ENCODE data around the gene P2RX5. TPM values are rescaled to one million over a fixed set of nuclear protein-coding genes. Genes with fewer than 3 reads are reported as not detected.
"Not testable (repeated sequence)": the region's sequence is repeated elsewhere in the genome, so short reads cannot be mapped to it uniquely, and the experiment has no call there.

Gene P2RX5, protein sequence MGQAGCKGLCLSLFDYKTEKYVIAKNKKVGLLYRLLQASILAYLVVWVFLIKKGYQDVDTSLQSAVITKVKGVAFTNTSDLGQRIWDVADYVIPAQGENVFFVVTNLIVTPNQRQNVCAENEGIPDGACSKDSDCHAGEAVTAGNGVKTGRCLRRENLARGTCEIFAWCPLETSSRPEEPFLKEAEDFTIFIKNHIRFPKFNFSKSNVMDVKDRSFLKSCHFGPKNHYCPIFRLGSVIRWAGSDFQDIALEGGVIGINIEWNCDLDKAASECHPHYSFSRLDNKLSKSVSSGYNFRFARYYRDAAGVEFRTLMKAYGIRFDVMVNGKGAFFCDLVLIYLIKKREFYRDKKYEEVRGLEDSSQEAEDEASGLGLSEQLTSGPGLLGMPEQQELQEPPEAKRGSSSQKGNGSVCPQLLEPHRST
- total RNA-seq (10 to 100 TPM; 21.8 to 34.2 TPM), total RNA-seq (3.3 to 6.5 reads per million in 2 donors)

DNA sequence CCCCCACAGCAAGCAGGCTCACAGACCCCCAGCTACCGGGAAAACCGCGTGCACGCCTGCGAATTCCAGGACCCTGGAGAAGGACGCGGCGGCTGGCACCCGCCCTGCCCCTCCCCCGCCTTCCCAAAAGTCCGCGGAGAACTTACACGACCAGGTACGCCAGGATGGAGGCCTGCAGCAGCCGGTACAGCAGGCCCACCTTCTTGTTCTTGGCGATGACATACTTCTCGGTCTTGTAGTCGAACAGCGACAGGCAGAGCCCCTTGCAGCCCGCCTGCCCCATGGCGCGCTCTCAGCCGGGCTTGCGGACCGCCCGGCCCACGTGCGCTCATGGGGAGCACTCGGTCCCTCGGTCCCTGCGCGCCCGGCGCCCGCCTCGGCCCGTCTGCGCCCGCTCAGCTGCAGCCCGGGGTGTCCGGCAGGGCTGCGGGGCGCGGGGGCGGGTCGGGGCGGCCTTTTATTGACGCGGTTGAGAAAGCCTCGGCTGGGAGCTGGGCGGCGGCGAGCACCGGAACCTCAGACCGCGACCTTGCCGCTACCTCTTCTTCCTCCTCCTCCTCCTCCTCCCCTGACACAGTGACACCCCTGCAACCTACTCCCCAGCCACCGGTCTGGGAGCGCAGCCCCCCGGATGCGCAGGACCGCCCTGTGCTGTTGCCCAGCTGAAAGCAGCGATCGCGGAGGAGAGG, at the start of gene P2RX5:
TSS of gene P2RX5 (minus strand) at position 433 of the 689 bp plus-strand sequence. CDS start at position 283, 150 bp downstream.
- DNase-seq (peak in 1 of 3 donors; percentile 26), ATAC-seq (peak; percentile 73)
- Mint-ChIP-seq H3K27ac (peak within 1 kb of the TSS; percentile 43), H3K4me1 (peaks cover 12% of the 10 kb centered on the region), H3K4me3 (peak within 1 kb of the TSS; percentile 91), H3K36me3 (ENCODE audit: low read depth) (no peaks in the 10 kb centered on the region), H3K27me3 (no peaks in the 10 kb centered on the region)
- no peaks in the 10 kb centered on the region for H3K9me3 ChIP-seq (ENCODE audit: control insufficient read depth, low read length, poor library complexity, severe bottlenecking)

DNA sequence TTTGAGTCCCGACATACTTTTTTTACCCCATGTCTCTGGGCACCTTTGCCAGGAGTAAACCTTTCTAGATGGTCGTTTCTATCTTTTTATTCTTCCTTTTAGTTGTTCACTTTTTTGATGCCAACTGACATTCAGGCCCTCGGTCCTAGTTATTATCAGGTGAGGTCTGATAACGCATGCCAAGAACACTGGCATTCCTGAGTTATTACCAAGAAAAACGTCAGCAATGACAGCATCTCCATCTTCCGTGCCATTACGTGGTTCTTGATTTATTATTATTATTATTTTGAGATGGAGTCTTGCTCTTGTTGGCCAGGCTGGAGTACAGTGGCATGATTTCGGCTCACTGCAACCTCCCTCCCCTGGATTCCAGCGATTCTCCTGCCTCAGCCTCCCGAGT, 49.1 kb upstream of the P2RX5 start:
- H3K36me3 Mint-ChIP-seq (ENCODE audit: low read depth), result no peaks in the 10 kb centered on the region
- H3K27me3 Mint-ChIP-seq, result no peaks in the 10 kb centered on the region
- no peaks in the 10 kb centered on the region for H3K9me3 ChIP-seq (ENCODE audit: control insufficient read depth, low read length, poor library complexity, severe bottlenecking)
- ATAC-seq, result no peak
- H3K4me1 Mint-ChIP-seq, result peaks cover 12% of the 10 kb centered on the region
- DNase-seq, result no peak
- no peak overlapping the region for H3K27ac Mint-ChIP-seq
- H3K4me3 Mint-ChIP-seq, result no peak overlapping the region

DNA sequence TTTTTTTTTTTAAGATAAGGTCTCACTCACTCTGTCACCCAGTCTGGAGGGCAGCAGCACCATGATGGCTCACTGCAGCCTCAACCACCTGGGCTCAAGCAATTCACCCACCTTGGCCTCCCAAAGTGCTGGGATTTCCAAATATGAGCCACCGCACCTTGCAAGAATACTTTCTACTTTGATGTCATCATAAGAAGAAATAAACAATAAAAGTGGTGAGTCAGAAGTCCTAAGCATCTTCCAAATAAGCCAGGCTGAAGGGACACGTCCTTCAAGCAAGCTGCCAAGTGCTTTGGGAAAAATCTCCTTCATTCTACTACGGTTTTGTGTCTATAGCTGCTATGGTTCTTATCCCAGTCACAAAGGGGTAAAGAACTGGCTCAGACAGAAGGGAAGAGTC, 48.1 kb upstream of the P2RX5 start:
- H3K4me3 Mint-ChIP-seq, result no peak overlapping the region
- no peaks in the 10 kb centered on the region for H3K27me3 Mint-ChIP-seq
- no peaks in the 10 kb centered on the region for H3K9me3 ChIP-seq (ENCODE audit: control insufficient read depth, low read length, poor library complexity, severe bottlenecking)
- H3K4me1 Mint-ChIP-seq, result peaks cover 17% of the 10 kb centered on the region
- ATAC-seq (no peak), DNase-seq (no peak)
- no peaks in the 10 kb centered on the region for H3K36me3 Mint-ChIP-seq (ENCODE audit: low read depth)
- H3K27ac Mint-ChIP-seq, result peak overlapping the region; percentile 16

DNA sequence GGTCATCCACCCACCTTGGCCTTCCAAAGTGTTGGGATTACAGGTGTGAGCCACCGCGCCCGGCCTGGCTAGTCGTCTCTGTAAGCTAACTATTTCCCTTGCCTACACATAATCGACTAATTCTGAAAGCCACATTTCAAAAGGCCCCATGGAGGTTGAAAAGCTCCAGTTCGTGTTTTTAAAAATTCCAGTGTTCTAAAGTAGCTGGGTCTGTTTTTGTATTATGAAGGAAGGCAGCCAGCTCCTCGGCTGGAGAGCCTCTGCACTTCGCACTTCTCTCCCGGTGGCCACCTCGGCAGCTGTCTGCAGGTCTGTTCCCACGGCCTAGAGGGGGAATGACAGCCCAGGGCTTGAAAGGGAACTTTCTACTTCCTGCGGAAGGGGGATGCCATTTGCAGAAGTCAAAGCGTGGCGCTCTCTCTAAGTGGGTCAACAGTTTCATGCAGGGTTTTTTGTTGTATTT, 44.7 kb upstream of the P2RX5 start:
- H3K4me3 Mint-ChIP-seq, result peak overlapping the region; percentile 74
- H3K9me3 ChIP-seq (ENCODE audit: control insufficient read depth, low read length, poor library complexity, severe bottlenecking), result no peaks in the 10 kb centered on the region
- peaks cover 26% of the 10 kb centered on the region for H3K4me1 Mint-ChIP-seq
- H3K27ac Mint-ChIP-seq, result peak overlapping the region; percentile 87
- no peaks in the 10 kb centered on the region for H3K27me3 Mint-ChIP-seq
- H3K36me3 Mint-ChIP-seq (ENCODE audit: low read depth), result no peaks in the 10 kb centered on the region
- ATAC-seq (peak; percentile 88), DNase-seq (peak; percentile 42 to 64 (median 42))

DNA sequence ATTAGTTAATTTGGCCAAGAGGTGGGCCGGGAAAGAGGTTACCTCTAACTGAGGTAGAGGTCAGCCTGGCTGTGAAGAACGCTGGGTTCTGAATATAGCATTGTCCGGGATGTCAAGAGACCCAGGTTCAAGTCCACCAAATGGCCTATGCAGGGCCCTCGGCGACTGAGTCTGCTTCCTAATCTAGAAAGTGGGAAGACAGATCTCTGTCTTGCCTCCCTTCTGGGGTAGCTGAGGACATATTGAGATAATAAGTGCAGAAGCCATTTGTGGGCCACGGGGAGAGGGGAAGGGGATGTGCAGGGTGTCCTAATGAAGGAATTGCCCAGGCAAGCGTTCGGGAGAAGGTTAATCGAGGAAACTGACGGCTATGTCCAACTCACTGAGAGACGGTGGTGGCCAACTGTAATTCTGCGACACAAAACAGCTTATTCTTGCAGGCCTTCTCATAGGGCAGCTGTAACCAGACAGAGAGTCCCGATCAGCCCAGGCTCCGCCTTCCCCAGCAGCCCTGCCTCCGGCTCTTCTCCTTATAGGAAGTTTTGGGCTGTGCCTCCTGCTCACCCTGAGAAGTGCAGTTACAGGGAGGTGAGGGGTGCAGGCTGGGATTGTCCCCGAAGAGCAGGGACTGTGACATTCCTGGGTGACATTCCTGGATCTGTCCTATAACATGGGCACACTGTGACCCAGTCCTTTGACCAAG, 43.6 kb upstream of the P2RX5 start:
- DNase-seq, result no peak
- H3K4me3 Mint-ChIP-seq, result peak overlapping the region; percentile 79
- H3K9me3 ChIP-seq (ENCODE audit: control insufficient read depth, low read length, poor library complexity, severe bottlenecking), result no peaks in the 10 kb centered on the region
- no peak for ATAC-seq
- peak overlapping the region; percentile 87 for H3K27ac Mint-ChIP-seq
- peaks cover 26% of the 10 kb centered on the region for H3K4me1 Mint-ChIP-seq
- H3K27me3 Mint-ChIP-seq, result no peaks in the 10 kb centered on the region
- H3K36me3 Mint-ChIP-seq (ENCODE audit: low read depth), result no peaks in the 10 kb centered on the region

DNA sequence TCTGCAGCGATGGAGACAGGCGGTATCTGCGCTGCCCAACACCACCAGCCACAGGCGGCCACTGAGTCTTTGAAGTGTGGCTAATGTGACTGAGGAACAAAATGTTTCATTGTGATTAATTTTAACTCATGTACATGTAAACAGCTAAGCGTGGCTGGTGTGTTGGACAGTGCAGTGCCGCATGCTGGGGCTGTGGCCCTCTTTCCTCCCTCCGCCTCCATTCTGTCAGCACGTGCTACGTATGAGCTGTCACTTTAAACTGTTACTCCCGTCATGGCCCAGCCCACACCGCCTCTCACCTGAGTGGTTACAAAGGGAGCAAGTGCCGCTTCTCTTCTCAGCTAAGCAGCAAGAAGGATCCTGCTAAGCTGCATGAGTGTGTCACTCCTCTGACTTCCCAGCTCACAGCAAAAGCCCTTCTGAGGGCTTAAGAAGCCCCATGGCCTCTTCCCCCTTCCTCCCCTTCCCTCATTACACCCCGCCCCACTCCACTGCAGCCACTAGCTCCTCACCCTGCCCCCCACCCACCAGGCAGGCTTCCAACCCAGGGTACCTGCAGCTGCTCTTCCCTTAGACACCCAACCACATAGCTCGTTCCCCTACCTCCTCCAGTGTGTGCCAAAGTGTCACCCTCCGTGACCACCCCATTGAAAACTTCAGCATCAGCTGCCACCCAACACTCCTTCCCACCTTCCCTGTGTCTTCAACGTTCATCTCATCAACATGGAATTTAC, 42.8 kb upstream of the P2RX5 start:
- H3K4me3 Mint-ChIP-seq, result peak overlapping the region; percentile 79
- ATAC-seq, result peak; percentile 68
- peak in 2 of 3 donors; percentile 38 to 46 for DNase-seq
- peaks cover 26% of the 10 kb centered on the region for H3K4me1 Mint-ChIP-seq
- no peaks in the 10 kb centered on the region for H3K9me3 ChIP-seq (ENCODE audit: control insufficient read depth, low read length, poor library complexity, severe bottlenecking)
- no peaks in the 10 kb centered on the region for H3K36me3 Mint-ChIP-seq (ENCODE audit: low read depth)
- H3K27me3 Mint-ChIP-seq, result no peaks in the 10 kb centered on the region
- peak overlapping the region; percentile 87 for H3K27ac Mint-ChIP-seq

DNA sequence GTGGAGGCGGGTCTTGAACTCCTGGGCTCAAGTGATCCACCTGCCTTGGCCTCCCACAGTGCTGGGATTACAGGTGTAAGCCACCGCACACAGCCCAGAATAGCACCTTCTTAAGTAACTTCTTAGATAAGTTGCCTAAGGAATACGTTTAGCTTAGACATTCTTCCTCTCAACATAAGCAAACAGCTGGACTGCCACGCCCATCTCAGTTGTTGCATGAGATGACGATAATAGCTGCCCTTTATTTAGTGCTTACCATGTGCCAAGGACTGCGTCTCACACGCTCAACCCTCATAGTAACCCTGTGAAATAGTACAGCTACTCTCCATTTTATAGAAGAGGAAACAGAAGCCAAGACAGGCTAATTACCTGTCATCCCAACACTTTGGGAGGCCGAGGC, 39.6 kb upstream of the P2RX5 start:
- no peaks in the 10 kb centered on the region for H3K36me3 Mint-ChIP-seq (ENCODE audit: low read depth)
- H3K4me3 Mint-ChIP-seq, result no peak overlapping the region
- H3K27ac Mint-ChIP-seq, result no peak overlapping the region
- ATAC-seq, result no peak
- H3K27me3 Mint-ChIP-seq, result no peaks in the 10 kb centered on the region
- H3K4me1 Mint-ChIP-seq, result peaks cover 23% of the 10 kb centered on the region
- no peak for DNase-seq
- no peaks in the 10 kb centered on the region for H3K9me3 ChIP-seq (ENCODE audit: control insufficient read depth, low read length, poor library complexity, severe bottlenecking)

DNA sequence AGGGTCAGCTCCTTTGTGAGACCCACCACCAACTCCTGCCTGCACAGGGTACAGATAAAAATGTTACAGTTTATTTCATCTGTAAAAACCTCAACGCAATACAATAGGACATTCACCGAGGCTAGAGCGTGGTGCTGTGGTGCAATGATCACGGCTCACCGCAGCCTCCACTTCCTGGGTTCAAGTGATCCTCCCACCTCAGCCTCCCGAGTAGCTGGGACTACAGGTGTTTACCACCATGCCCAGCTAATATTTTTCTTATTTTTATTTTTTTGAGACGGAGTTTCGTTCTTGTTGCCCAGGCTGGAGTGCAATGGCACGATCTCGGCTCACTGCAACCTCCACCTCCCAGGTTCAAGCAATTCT, 38.9 kb upstream of the P2RX5 start:
- not testable (repeated sequence) for ATAC-seq; H3K27me3 Mint-ChIP-seq; H3K36me3 Mint-ChIP-seq (ENCODE audit: low read depth); H3K9me3 ChIP-seq (ENCODE audit: control insufficient read depth, low read length, poor library complexity, severe bottlenecking); H3K4me3 Mint-ChIP-seq; DNase-seq; H3K27ac Mint-ChIP-seq
- peaks cover 21% of the 10 kb centered on the region for H3K4me1 Mint-ChIP-seq

DNA sequence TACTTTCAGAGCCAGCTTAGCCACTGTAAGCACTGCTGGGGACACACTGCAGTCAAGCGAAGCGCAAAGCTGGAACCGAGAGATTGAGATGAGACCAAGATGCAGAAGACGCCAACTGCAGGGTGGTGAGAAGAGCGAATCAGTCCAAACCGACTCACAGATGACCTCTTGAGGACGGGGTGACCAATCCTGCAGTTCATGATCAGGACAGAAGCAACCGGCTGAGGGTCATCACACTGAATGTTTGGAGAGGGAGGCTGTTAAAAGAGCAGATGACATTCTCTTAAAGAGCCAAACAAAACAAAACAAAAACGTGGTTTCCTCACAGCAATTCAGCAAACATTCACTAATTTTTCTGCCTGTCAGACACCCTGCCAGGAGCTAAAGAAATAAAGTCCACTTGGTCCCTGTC, 36.3 kb upstream of the P2RX5 start:
- ATAC-seq, result no peak
- DNase-seq, result no peak
- no peaks in the 10 kb centered on the region for H3K9me3 ChIP-seq (ENCODE audit: control insufficient read depth, low read length, poor library complexity, severe bottlenecking)
- no peak overlapping the region for H3K27ac Mint-ChIP-seq
- H3K4me1 Mint-ChIP-seq, result peaks cover 5% of the 10 kb centered on the region
- no peaks in the 10 kb centered on the region for H3K36me3 Mint-ChIP-seq (ENCODE audit: low read depth)
- no peaks in the 10 kb centered on the region for H3K27me3 Mint-ChIP-seq
- H3K4me3 Mint-ChIP-seq, result no peak overlapping the region

DNA sequence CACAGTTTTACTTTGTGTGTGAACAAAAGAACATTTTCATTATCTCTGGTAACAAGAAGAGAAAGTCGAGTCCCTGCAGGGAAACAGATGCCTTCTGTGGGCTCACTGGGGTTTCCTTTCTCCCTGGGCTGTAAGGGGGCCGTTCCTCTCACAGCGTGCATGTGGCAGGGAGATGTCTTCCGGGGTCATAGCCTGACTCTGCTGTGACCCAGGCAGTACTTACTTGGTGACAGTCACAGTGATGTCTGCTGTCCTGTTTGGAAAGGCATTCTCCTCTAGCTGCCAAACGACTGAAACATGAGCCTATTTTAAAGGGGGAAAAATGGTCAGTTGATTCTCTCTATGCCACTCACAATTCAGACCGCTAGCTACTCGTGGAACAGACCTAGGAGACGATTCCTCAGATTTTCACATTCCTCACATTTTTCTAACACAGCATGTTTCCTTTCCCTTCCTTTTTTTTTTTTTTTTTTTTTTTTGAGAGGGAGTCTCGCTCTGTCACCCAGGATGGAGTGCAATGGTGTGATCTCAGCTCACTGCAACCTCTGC, 35.0 kb upstream of the P2RX5 start:
- H3K4me1 Mint-ChIP-seq, result no peaks in the 10 kb centered on the region
- no peaks in the 10 kb centered on the region for H3K9me3 ChIP-seq (ENCODE audit: control insufficient read depth, low read length, poor library complexity, severe bottlenecking)
- H3K27me3 Mint-ChIP-seq, result no peaks in the 10 kb centered on the region
- H3K4me3 Mint-ChIP-seq, result no peak overlapping the region
- no peak for DNase-seq
- H3K36me3 Mint-ChIP-seq (ENCODE audit: low read depth), result no peaks in the 10 kb centered on the region
- no peak for ATAC-seq
- H3K27ac Mint-ChIP-seq, result no peak overlapping the region

DNA sequence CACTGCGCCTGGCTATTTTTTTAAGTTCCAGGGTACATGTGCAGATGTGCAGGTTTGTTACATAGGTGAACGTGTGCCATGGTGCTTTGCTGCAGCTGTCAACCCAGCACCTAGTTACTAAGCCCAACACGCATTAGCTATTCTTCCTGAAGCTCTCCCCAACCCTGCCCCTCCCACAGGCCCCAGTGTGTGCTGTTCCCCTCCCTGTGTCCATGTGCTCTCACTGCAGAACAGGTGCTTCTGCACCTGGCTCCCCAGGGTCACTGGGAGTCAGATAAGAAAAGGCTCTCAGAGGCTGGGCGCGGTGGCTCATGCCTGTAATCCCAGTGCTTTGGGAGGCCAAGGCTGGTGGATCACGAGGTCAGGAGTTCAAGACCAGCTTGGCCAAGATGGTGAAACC, 33.9 kb upstream of the P2RX5 start:
- no peak overlapping the region for H3K27ac Mint-ChIP-seq
- DNase-seq (no peak), ATAC-seq (no peak)
- no peaks in the 10 kb centered on the region for H3K4me1 Mint-ChIP-seq
- no peaks in the 10 kb centered on the region for H3K9me3 ChIP-seq (ENCODE audit: control insufficient read depth, low read length, poor library complexity, severe bottlenecking)
- H3K36me3 Mint-ChIP-seq (ENCODE audit: low read depth), result no peaks in the 10 kb centered on the region
- no peak overlapping the region for H3K4me3 Mint-ChIP-seq
- no peaks in the 10 kb centered on the region for H3K27me3 Mint-ChIP-seq

DNA sequence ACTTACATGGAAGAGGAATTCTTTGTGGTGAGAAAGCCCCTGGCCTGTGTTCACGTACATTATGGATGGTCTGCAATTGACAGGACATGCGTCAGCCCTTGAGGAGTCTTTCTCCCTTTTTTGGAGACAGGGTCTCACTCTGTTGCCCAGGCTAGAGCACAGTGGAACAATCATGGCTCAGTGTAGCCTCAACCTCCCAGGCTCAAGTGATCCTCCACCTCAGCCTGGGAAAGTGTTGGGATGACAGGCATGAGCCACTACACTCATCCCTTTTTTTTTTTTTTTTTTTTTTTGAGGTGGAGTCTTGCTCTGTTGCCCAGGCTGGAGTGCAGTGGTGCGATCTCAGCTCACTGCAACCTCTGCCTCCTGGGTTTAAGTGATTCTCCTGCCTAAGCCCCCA, 32.1 kb upstream of the P2RX5 start:
- not testable (repeated sequence) for H3K27me3 Mint-ChIP-seq; DNase-seq; H3K4me1 Mint-ChIP-seq; H3K36me3 Mint-ChIP-seq (ENCODE audit: low read depth); ATAC-seq; H3K4me3 Mint-ChIP-seq; H3K27ac Mint-ChIP-seq; H3K9me3 ChIP-seq (ENCODE audit: control insufficient read depth, low read length, poor library complexity, severe bottlenecking)
